Measurements from ENCODE around the gene SH3TC1.

Gene SH3TC1

GRCh38 chr4:8230033-8230432 lies 30.9 kb downstream of the SH3TC1 start:
- no peak for TF ChIP-seq CTCF (IDR thresholded peaks at IDR 0.05; ENCODE audit: low read depth, low read length, missing control alignments)
- Histone ChIP-seq H3K36me3 (replicated peaks) (no peaks in the 10 kb centered on the region), H3K27ac (no peak overlapping the region), H3K27me3 (replicated peaks) (no peaks in the 10 kb centered on the region), H3K4me3 (ENCODE audit: low read depth, low read length) (no peak overlapping the region)
- no peak for DNase-seq
- in situ Hi-C loops (cut with HindIII; ENCODE audit: low pct_ligation_motif_present, low sequenced_read_pairs): no loop called here

DNA sequence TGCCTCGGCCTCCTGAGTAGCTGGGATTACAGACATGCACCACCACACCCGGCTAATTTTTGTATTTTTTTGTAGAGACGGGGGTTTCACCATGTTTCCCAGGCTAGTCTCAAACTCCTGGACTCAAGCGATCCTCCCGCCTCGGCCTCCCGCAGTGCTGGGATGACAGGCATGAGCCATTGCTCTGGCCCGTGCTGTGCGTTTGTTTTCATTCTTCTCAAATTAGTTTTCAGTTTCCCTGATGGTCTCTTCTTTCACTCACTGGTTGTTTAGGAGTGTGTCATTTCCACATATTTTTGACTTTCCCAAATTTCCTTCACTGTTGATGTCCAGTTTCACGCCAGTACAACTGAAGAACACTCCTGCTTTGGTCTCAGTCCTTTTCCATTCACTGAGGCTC lies 31.8 kb downstream of the SH3TC1 start:
- in situ Hi-C loops (cut with HindIII; ENCODE audit: low pct_ligation_motif_present, low sequenced_read_pairs): no loop called here
- no peak for TF ChIP-seq CTCF (IDR thresholded peaks at IDR 0.05; ENCODE audit: low read depth, low read length, missing control alignments)
- DNase-seq: peak; percentile 19
- Histone ChIP-seq H3K36me3 (replicated peaks) (no peaks in the 10 kb centered on the region), H3K27ac (no peak overlapping the region), H3K4me3 (ENCODE audit: low read depth, low read length) (no peak overlapping the region), H3K27me3 (replicated peaks) (no peaks in the 10 kb centered on the region)

- no peak for TF ChIP-seq CTCF (IDR thresholded peaks at IDR 0.05; ENCODE audit: low read depth, low read length, missing control alignments)
- Histone ChIP-seq H3K27ac (no peak overlapping the region), H3K36me3 (replicated peaks) (no peaks in the 10 kb centered on the region), H3K4me3 (ENCODE audit: low read depth, low read length) (no peak overlapping the region), H3K27me3 (replicated peaks) (no peaks in the 10 kb centered on the region)
- DNase-seq: no peak
- in situ Hi-C loops (cut with HindIII; ENCODE audit: low pct_ligation_motif_present, low sequenced_read_pairs): no loop called here
Measured at GRCh38 chr4:8231551-8232049, 32.5 kb downstream of the SH3TC1 start.

DNA sequence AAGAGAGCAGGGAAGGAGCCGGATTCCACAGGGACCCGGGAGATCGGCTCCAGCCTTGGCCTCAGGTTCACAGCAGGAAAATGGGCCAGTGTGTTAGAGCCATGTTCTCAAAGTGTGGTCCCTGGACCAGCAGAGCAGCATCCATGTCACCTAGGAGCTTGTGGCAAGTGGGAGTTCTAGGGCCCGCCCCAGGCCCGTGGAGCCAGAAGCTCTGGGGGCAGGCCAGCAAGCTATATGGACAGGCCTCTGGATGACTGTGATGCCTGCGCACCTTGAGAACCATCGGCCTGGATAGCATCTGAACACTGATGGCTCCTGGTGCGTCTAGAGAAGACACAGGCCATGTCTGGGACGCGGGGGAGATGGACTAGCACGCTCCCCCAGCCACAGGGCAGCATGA lies 33.7 kb downstream of the SH3TC1 start:
- Histone ChIP-seq H3K27ac (no peak overlapping the region), H3K36me3 (replicated peaks) (no peaks in the 10 kb centered on the region), H3K27me3 (replicated peaks) (no peaks in the 10 kb centered on the region), H3K4me3 (ENCODE audit: low read depth, low read length) (no peak overlapping the region)
- in situ Hi-C loops (cut with HindIII; ENCODE audit: low pct_ligation_motif_present, low sequenced_read_pairs): no loop called here
- no peak for DNase-seq
- no peak for TF ChIP-seq CTCF (IDR thresholded peaks at IDR 0.05; ENCODE audit: low read depth, low read length, missing control alignments)

- Histone ChIP-seq H3K4me3 (ENCODE audit: low read depth, low read length) (no peak overlapping the region), H3K27me3 (replicated peaks) (no peaks in the 10 kb centered on the region), H3K36me3 (replicated peaks) (no peaks in the 10 kb centered on the region), H3K27ac (no peak overlapping the region)
- in situ Hi-C loops (cut with HindIII; ENCODE audit: low pct_ligation_motif_present, low sequenced_read_pairs): no loop called here
- no peak for TF ChIP-seq CTCF (IDR thresholded peaks at IDR 0.05; ENCODE audit: low read depth, low read length, missing control alignments)
- no peak for DNase-seq
Measured at GRCh38 chr4:8233672-8234484, 34.8 kb downstream of the SH3TC1 start.

GRCh38 chr4:8234715-8235114 lies 35.6 kb downstream of the SH3TC1 start:
- in situ Hi-C loops (cut with HindIII; ENCODE audit: low pct_ligation_motif_present, low sequenced_read_pairs): no loop called here
- no peaks in the 10 kb centered on the region for H3K27me3 ChIP-seq (replicated peaks)
- DNase-seq: no peak
- TF ChIP-seq CTCF (IDR thresholded peaks at IDR 0.05; ENCODE audit: low read depth, low read length, missing control alignments): no peak
- H3K27ac ChIP-seq: no peak overlapping the region
- no peaks in the 10 kb centered on the region for H3K36me3 ChIP-seq (replicated peaks)
- H3K4me3 ChIP-seq (ENCODE audit: low read depth, low read length): no peak overlapping the region

Measured in brain microvascular endothelial cell (primary cell).